Activated T-cell treated with anti-CD3 and anti-CD28 coated beads for 24 hours (primary cell): ENCODE results near the gene CTIF.

Source experiments
- DNase-seq: peaks from one replicate; pipeline ENCODE4 v3.0.0-alpha.2; 2020; ENCODE audit warnings: low read depth

The CTIF gene

DNA sequence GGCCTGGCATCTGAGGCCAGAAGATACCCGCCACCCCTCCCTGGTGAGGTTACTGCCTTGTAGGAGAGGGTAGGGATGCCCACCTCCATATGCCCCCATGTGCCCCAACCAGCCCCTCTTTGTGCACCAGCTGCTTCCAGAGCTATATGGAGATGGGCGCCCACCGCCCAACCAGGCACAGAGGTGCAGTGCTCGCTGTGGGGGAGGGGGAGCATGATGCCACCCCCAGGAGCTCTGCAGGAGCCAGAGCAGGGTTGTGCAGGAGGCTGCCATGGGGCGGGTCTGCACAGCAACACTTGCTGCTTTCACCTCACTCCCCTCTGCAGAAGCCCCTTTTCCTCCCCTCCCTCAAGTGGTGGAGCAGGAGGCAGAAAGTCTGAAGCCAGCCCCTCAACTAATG lies 237.3 kb downstream of the CTIF start:
- no peak for DNase-seq

DNA sequence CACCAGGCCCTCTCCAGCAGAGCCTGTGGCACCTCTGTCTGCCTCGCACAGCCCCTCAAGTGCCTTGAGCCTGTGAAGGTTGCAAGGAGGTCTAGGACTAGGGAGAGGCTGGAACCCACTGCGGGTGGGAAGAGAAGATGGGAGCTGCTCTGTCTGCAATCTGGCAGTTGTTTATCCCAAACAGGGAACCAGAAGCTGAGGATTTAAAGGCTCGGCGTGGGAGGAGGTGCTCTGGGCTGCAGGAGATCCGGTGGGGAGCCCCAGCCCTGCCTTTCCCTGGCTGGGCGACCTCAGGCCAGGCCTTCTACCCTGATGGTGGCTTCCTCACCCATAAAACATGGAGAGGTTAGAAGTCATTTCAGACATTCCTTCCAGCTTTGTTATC lies 237.8 kb downstream of the CTIF start:
- DNase-seq, result no peak

DNA sequence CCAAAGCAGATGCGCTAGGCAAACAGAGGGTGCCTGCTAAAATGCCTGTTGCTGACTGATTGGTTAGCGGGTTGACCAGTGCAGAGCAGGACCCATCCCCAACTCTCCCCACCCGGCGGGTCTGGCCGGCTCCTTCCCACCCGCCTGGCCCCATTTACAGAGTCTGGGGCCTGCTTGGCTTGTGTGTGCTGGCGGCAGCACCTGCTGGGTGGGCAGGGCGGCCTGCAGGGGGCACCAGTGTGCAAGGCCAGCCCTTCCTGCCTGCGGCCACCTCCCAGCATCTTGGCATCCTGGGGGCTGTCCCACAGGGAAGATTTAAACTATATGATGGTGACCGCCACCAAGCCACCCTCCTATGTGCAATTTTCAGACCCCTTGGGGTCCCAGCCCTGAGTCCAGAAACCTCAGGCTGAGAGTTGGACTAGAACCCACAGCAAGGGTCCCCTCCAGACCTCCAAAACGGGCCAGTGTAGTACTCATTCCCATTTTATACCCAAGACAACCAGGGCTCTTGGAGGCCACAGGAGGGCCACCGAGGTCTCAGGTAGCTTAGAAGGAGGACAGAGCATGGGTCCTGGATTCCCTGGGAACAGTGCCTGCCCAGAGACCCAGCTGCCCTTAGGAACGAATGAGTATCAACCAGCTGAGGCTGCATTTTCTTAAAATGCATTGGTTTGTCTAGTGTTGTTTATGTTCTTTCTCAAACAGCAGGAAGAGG lies 238.4 kb downstream of the CTIF start:
- DNase-seq, result peak; percentile 43

DNA sequence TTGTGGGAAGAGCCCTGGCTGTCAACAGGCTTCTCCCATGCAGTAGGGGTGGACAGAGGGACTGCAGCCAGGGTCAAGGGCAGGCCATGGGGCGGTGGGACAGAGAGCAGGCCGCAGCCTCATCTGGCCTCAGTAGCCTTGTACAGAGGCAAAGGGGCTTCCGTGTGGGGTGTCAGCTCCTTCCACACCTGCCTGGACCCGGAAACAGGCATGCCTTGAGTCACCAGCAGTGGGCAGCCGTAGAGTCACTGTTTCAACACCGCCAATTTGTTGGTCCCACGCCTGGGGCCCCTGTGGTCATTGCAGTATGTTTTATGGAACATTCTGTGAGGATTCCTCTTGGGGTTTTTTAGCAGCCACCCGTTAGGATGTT lies 238.9 kb downstream of the CTIF start:
- DNase-seq, result no peak

DNA sequence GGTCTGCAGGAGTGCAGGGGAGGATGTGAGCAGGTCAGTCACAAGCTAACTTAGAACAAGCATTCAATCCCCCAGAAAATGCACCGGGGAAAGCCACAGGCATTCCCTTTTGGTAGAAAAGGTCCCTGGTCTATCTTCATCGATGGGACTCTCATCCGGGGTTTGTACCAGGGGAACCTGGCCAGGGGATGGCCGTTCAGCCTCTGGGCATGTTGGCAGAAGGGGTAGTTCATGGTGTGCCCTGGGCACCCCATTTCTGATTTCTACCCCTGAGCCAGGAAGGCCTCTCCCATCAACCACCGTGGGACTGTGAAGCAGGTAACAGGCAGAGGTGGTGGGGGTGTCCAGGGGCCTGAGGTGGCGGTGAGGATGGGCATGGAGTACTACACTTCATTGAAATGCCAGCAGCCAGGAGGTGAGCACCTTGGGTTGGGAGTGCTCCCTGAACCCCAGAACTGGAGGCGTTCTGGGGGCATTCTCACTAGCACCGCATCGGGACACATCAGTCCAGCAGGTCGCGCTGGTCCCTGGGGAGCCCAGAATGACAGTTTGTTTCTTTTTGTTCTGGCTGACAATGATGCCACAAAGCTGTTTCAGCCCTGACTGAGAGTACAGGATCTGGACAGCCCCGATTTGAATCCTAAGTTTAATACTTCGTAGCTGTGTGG lies 239.6 kb downstream of the CTIF start:
- DNase-seq, result no peak

DNA sequence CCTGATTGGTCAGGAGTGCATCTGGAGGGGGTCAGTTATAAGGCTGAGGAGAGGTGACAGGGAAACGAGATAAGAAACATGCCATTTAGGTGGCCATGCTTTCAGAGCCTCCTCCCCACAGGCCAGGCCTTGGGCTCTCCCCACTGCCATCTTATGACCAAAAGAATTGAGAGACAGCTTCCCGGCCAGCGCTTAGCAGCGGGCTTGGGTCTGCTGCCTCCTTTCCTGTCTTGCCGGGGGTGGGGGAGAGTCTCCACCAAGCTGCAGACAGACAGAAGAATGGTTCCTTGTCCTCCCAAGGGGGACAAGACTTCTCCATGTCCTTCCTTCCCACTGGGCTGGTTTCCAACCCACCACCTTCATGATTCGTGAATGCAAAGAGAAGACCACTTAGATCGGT lies 240.6 kb downstream of the CTIF start:
- DNase-seq, result no peak

DNA sequence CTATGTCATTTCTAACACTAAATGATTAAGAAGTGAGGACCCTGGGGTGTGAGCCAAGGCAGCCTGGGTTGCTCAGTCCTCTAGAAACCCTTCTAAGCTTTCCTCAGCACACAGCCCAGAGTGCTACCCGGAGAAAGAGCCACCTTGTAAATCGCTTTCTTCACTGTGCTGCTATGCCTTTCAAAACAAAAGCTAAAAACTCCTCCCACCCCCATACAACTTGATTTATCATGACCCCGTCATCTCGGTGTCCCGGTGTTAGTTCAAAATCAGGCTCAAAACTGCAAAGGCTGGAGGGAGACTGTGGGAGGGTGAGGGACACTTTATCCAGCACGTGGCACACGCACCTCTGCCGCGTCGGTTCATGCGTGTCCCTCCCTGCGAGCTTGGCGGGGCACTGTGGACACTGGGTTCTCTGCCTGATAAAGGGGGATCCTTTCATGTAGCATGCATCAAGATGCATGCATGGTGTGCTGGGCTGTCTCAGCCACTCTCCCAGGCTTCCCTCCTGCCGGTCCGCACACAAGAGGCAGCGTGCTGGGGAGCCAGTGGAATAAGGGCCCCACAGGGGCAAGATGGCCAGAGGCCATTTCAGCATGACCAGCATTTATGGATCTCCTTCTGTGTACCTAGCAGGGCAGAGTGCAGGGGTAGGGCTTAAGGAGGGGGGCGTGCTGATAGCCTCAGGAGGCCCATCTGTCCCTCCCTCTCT lies 241.5 kb downstream of the CTIF start:
- DNase-seq, result no peak

DNA sequence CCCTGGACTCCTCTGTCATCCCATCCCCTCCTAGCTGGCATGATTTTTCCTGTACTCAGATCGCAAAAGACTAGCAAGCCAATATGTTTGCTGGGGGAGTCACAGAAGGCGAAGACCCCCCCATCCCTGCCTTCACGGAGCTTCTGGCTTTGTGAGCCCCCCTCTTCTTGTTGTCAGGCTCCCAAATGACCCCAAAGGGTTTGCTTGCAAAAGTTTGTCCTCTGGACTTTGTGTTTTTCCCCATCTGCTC lies 242.0 kb downstream of the CTIF start:
- DNase-seq, result no peak

DNA sequence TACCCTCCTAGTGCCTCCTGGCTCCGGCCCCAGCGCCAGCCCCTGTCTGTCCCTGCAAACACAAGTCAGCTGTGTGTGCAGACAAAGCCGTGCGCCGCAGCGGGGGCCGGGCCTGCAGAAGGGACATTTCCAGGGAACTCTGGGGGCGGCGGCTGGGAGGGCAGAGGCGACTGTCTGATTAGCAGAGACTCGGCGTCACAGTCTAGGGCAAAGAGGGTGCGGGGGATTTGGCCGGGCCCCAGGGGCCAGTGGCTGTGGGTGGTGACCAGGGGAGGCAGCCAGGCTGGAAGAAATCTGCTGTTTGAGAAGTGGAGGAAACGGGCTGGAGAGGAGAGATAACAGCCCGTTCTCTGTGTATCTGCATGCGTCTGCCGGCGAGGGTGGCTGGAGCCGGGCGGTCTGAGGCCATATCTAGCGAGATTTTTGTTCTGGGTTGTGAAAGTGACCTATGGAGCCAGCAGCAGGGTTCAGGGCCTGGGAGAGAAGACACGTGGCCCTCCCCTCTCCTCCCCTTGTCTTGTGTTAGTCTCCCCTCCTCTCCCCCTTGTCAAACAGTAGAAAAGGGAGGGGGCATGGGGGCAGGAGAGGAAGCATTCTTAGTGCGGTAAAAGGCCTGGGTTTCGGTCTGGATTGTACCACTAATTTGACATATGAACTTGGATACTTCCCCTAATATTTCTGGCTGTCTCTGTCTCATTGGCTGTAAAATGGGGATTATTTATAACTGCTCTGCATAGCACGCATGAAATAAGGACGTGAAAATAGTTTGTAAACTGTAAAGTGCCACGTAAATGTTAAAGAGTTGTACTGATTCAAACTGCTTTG lies 242.5 kb downstream of the CTIF start:
- DNase-seq, result no peak

DNA sequence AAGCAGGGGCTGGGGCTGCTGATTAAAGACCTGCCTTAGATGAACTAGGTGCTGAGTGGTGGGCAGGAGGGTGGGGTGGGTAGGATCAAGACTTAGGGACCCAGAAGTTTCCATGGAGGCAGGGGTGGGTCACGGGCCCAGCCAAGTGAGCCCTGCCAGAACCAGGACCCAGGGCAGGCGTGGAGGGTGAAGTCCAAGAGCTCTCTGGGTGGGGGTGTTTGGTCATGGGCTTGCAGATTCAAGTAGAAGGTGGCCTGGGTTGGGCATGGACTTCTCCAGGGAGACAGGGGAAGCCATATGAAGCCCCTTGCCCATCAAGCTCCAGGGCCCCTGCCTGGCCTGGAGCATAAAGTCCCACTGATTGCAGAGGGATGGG lies 243.1 kb downstream of the CTIF start:
- DNase-seq, result no peak

DNA sequence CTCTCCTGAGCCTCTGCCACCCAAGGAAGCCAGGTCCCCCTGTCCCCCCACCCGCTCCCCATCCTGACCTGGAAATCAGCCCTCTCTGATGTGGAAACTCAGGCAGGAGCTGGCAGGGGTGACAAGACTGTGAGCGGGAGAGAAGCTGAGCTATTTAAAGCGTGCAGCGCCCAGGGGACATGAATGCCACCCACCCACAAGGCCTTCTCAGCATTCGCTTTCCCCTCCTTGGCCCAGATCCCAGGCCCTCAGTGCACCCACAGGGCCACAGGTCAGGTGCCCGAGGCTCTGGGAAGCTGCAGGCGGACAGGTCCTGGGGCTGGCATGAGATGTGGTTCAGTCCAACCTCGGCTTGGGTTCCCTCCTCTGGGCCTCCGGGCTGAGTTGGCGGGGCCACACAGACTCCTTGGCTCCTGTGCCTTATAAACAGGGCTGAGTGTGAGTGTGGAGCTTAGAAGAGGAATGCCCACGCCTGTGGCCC lies 243.6 kb downstream of the CTIF start:
- DNase-seq, result no peak

DNA sequence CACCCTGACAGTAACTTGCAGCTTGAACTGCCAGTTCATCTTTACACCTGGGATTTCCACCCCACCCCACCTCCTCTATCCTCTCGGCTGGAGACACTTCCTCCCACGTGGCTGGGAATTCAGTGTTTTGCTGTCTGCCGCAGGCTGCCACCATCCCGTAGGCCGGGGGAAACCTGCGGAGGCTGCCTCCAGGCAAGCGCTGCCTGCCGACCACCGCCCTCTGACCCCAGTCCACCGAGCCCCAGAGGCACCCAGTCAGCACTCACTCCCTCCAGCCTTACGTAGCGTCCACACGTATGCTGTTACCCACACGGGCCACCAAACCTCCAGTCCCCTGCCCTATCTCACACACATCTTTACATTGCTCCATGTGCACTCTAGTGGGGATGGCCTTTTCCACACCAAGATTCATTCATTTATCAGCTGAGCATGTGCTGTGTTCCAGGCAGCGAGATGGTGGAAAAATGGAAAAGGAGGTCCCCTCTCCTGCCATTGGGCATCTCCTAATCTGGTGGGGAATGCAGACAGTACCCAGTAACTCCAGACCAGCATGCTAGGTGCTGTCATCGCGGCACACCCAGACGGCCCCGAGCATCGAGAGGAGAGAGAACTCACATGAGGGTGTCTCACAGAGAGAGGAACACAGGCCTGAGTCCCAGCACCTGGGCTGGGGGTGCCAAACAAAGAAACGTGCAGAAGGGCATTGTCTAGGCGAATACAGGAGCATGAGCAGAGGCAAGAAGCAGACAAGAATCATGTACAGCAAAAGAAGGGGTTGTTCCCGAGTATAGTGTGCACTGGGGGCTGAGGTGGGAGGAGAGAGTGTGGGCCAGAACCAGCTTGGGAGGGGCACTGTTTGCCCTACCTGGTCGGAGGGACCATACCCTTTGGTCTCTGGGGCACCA lies 245.0 kb downstream of the CTIF start:
- DNase-seq, result no peak

DNA sequence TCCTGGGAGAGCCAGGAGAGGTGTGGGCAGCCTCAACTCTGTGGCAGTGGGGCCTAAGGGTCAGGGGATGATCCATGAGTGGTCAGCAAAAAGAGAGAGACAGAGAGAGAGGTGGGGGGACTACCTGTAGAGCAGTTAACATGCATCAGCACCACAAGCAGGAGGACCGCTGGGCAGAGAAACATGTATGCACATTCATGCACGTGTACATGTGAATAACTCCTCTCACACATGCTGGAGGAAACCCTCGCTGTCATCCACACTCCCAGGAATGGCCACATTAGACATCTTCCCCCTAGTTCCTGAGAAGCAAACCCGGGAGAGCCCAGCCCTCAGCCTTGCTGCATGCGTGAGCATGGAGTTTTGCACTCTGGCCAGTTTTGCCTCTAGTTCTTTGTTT lies 245.8 kb downstream of the CTIF start:
- no peak for DNase-seq

DNA sequence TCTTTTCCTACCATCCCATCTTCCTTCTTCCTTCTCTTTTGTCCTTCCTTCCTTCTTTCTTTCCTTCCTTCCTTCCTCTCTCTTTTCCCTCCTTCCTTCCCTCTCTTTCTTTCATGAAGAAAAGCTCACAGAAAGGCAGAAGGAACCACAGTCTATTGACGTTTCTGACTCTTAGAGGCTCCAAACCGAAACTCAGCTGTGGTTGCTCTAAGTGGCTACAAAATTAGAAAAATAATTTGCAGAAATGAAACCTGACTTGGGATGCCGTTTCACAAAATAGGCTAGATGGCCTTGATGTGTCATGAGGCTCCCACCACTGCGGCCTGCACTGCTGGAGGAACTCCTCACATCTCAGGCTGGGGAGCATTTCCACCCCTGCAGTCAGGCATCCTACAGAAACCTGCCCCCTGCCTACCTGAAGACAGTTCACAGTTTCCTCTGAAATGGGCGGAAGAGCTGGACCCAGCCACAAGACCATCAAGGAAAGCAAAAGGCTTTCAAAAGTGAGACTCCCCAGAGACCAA lies 246.3 kb downstream of the CTIF start:
- no peak for DNase-seq

DNA sequence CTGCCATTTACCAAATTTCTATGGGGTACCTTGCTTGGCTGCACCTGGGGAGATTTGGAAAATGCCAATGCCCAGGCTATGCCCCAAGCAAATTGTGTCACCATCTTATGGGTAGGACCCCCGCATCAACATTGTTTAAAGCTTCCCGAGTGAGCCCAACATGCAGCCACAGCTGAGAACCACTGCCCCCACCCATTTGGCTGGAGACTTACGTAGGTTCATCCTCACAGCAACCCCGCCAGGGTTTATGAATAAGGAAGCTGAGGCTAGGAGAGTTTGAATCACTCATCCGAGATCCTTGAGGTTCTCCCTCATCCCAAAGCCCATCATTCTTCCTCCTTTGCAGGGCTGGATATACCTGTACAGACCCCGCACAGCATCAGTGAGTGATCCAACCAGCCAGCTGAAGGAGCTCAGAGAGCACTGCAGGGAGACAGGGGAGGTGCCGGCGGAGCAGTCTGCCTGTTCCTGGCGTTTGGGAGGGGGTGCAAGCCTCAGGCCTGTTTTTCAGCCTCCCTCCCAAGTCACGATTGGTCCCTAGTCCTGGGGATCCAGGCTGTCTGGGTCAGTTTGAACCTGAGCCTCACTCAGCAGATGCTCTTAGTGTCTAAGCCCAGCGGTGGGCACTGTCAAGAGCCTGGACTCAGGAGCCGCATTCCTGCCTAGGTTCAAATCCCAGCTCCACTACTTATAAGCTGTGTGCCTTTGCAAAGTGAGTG lies 247.1 kb downstream of the CTIF start:
- DNase-seq, result no peak

DNA sequence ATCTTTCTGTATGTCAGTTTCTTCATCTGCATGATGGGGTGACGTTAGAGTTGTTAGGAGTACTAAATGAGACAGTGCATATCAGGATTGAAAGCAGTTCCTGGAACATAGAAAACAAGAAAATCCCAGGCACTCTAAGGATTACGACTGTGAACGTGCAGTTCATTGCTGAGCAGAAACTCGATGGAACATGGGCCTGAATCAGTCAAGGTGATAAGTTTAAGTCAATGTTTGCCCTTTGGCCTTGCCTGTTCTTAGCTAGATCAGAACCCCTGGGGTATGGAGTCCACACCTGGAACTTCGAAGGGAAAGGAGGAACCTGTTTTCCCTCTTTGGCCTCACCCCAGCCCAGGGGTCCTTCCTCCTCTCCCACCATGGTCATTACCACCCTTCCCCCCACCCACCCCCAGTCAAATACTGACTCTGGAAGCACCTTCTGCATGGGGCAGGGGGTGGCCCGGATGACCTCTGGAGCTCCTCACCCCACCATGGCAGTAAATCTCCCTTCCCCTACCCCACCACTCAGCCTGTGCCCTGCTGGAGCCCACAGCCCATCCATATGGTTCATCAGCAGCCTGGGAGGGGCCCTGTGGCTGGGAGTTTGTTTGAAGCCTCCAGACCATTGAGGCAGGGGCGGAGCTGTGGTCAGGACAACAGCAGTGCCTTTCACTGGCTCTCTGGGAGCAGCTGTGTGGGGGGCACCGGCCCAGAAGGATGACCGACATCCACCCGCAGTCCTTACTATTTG lies 247.8 kb downstream of the CTIF start:
- DNase-seq, result no peak

DNA sequence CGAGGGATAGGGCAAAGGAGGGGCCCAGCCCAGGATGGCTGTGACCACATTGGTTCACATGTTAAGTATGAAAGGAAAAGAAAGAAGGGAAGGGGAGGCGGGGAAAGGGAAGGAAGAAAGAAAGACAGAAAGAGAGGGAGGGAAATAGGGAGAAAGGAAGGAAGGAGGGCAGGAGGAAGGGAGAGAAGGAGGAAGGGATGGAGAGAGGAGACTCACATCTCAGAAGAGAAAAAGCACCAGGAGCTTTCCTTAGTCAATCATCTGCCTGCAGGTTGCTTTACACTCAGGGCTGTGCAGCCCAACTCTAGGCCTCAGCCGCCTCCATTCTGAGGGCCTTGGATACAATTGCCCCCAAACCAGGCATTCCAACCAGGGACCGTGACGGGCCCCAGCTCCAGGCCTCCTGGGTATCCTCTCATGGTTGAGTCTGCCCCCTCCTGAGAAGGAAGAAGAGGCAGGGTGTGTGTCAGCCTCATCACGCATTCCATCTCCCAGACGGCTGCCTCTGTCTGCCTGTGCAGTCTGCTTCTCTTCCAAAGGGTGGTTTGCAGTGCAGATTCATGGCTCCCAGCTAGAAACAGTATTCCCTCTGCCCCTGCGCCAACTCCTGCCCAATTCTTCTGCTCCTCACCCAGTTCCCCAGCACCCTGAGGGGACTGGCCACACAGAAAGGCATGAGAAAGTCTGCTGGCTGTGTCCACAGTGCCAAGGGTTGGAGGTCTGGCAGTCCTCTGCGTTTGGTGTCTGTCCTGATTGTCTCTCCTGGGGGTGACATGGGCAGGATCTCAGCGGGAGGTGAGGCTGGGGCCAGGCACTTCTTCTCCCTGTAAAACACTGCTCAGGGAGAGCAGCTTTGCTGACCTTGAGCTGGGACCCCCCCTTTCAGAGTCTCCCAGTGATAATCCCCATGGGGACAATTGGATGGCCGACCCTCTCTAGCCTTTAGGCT lies 248.6 kb downstream of the CTIF start:
- DNase-seq, result no peak

DNA sequence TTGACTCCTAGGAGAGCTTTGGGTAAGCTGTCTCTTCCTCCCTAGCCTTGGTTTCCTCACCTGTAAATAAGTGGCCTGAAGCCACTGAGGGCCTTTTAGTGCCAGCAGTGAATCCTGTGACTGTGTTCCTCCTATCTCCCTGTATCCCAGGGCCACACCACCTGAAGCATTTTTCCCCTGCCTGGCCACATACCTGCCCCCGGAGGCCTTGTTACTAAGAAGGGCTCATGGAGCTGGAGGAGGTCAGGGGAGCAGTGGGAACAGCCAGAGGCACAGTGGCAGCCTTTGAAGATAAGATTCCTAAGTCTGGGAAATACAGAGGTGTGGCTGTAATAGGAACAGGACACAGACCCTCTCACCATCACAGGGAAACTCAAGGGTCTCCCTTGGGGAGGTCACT lies 249.5 kb downstream of the CTIF start:
- DNase-seq, result no peak

DNA sequence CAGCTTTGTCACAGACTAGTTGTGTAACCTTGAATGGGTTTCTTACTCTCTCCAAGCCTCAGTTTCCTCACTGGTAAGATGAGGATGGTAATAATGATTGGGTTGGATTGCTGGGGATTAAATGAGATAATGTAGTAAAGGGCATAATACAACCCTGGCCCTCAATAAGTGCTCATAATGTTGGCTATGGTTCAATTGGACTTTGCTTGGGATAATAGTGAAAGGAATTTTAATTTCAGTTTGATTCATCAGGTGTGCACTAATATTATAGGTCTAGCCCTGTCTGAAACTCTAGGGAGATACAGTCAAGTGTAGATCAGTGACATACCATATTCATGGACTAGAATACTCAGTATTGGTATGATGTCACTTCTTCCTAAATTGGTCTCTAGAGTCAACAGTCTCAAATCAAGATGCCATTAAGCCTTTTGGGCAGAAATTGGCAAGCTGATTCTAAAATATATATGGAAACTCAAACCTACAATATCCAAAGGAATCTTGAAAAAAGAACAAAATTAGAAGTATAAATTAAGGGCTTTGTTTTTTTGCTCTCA lies 250.5 kb downstream of the CTIF start:
- no peak for DNase-seq
